MG63 (cell line): ENCODE measurements around the gene GPR21. TPM values are rescaled to one million over a fixed set of nuclear protein-coding genes. Genes with fewer than 3 reads are reported as not detected.
A peak's percentile ranks its signal among the peaks of the same experiment; 100 is the strongest.

Source experiments
- DNase-seq: peaks from one replicate; pipeline ENCODE4 v3.0.0-alpha.2; 2020
- H3K27me3 ChIP-seq: fragments of 250-450 bp; sonication (Bioruptor Pico); 2 replicates; pipeline ENCODE4 v1.5.1; 2020; ENCODE audit warnings: mild to moderate bottlenecking, moderate library complexity
- H3K36me3 ChIP-seq: fragments of 250-450 bp; sonication (Bioruptor Pico); 2 replicates; pipeline ENCODE4 v1.5.1; 2020; ENCODE audit warnings: mild to moderate bottlenecking, moderate library complexity
- H3K4me3 ChIP-seq: fragments of 250-450 bp; sonication (Bioruptor Pico); 2 replicates; pipeline ENCODE4 v1.5.1; 2020; ENCODE audit warnings: mild to moderate bottlenecking, moderate library complexity
- H3K9me3 ChIP-seq: fragments of 250-450 bp; sonication (Bioruptor Pico); 2 replicates; pipeline ENCODE4 v1.5.1; 2020; ENCODE audit warnings: mild to moderate bottlenecking, moderate library complexity
- total RNA-seq: library from RNA; depleted of rRNA; stranded (reverse); fragments of >200 nt; shearing (Covaris generic); gene quantifications from 2 replicates; pipeline ENCODE4 v1.2.3, GENCODE V29; 2014; ENCODE audit warnings: low replicate concordance; rRNA removed

GPR21 gene
- not detected in 2 replicates for total RNA-seq

- Histone ChIP-seq H3K9me3 (no peaks in the 10 kb centered on the region), H3K4me3 (no peak within 1 kb of the TSS), H3K27me3 (no peaks in the 10 kb centered on the region), H3K36me3 (peaks cover 11% of the 10 kb centered on the region)
- no peak for DNase-seq
These were observed at the start of gene GPR21 for GRCh38 chr9:123033352-123033751. TSS of gene GPR21 (plus strand) at chr9:123033667. CDS start at chr9:123034567, 900 bp downstream.

- Histone ChIP-seq H3K36me3 (peaks cover 20% of the 10 kb centered on the region), H3K4me3 (no peak overlapping the region), H3K9me3 (no peaks in the 10 kb centered on the region), H3K27me3 (no peaks in the 10 kb centered on the region)
- DNase-seq = no peak
These were observed 47.5 kb upstream of the GPR21 start for GRCh38 chr9:122986010-122986409.

GRCh38 chr9:122988141-122988540, 45.3 kb upstream of the GPR21 start:
- H3K9me3 ChIP-seq = no peaks in the 10 kb centered on the region
- DNase-seq = no peak
- no peaks in the 10 kb centered on the region for H3K27me3 ChIP-seq
- peaks cover 20% of the 10 kb centered on the region for H3K36me3 ChIP-seq
- H3K4me3 ChIP-seq = no peak overlapping the region

- H3K9me3 ChIP-seq = no peaks in the 10 kb centered on the region
- peaks cover 20% of the 10 kb centered on the region for H3K36me3 ChIP-seq
- DNase-seq = no peak
- H3K27me3 ChIP-seq = no peaks in the 10 kb centered on the region
- no peak overlapping the region for H3K4me3 ChIP-seq
These were observed 44.4 kb upstream of the GPR21 start for GRCh38 chr9:122988920-122989621.

- DNase-seq = peak; percentile 74
- Histone ChIP-seq H3K27me3 (no peaks in the 10 kb centered on the region), H3K9me3 (no peaks in the 10 kb centered on the region), H3K4me3 (no peak overlapping the region), H3K36me3 (peaks cover 25% of the 10 kb centered on the region)
These were observed 42.1 kb upstream of the GPR21 start for GRCh38 chr9:122991370-122991830.

- no peaks in the 10 kb centered on the region for H3K9me3 ChIP-seq
- peaks cover 23% of the 10 kb centered on the region for H3K36me3 ChIP-seq
- DNase-seq = no peak
- no peaks in the 10 kb centered on the region for H3K27me3 ChIP-seq
- no peak overlapping the region for H3K4me3 ChIP-seq
These were observed 36.9 kb upstream of the GPR21 start for GRCh38 chr9:122996586-122996985.

GRCh38 chr9:122998448-122998847, 35.0 kb upstream of the GPR21 start:
- Histone ChIP-seq H3K36me3 (peaks cover 23% of the 10 kb centered on the region), H3K27me3 (no peaks in the 10 kb centered on the region), H3K4me3 (no peak overlapping the region), H3K9me3 (no peaks in the 10 kb centered on the region)
- no peak for DNase-seq

GRCh38 chr9:123000371-123001068, 32.9 kb upstream of the GPR21 start:
- H3K4me3 ChIP-seq = no peak overlapping the region
- H3K9me3 ChIP-seq = no peaks in the 10 kb centered on the region
- DNase-seq = no peak
- H3K27me3 ChIP-seq = no peaks in the 10 kb centered on the region
- H3K36me3 ChIP-seq = peaks cover 27% of the 10 kb centered on the region

GRCh38 chr9:123002754-123003153, 30.7 kb upstream of the GPR21 start:
- DNase-seq = no peak
- H3K9me3 ChIP-seq = no peaks in the 10 kb centered on the region
- no peaks in the 10 kb centered on the region for H3K27me3 ChIP-seq
- H3K4me3 ChIP-seq = no peak overlapping the region
- peaks cover 10% of the 10 kb centered on the region for H3K36me3 ChIP-seq

GRCh38 chr9:123003466-123003865, 30.0 kb upstream of the GPR21 start:
- DNase-seq = no peak
- H3K9me3 ChIP-seq = no peaks in the 10 kb centered on the region
- H3K36me3 ChIP-seq = peaks cover 8% of the 10 kb centered on the region
- H3K4me3 ChIP-seq = no peak overlapping the region
- H3K27me3 ChIP-seq = no peaks in the 10 kb centered on the region

GRCh38 chr9:123005964-123006363, 27.5 kb upstream of the GPR21 start:
- Histone ChIP-seq H3K9me3 (no peaks in the 10 kb centered on the region), H3K27me3 (no peaks in the 10 kb centered on the region), H3K4me3 (no peak overlapping the region), H3K36me3 (peaks cover 11% of the 10 kb centered on the region)
- DNase-seq = no peak

GRCh38 chr9:123007269-123007668, 26.2 kb upstream of the GPR21 start:
- Histone ChIP-seq H3K4me3 (no peak overlapping the region), H3K36me3 (peaks cover 19% of the 10 kb centered on the region), H3K9me3 (no peaks in the 10 kb centered on the region), H3K27me3 (no peaks in the 10 kb centered on the region)
- no peak for DNase-seq

- no peak for DNase-seq
- peaks cover 29% of the 10 kb centered on the region for H3K36me3 ChIP-seq
- no peaks in the 10 kb centered on the region for H3K9me3 ChIP-seq
- no peaks in the 10 kb centered on the region for H3K27me3 ChIP-seq
- H3K4me3 ChIP-seq = no peak overlapping the region
These were observed 24.6 kb upstream of the GPR21 start for GRCh38 chr9:123008909-123009308.

- H3K36me3 ChIP-seq = peaks cover 47% of the 10 kb centered on the region
- H3K4me3 ChIP-seq = no peak overlapping the region
- no peak for DNase-seq
- no peaks in the 10 kb centered on the region for H3K27me3 ChIP-seq
- no peaks in the 10 kb centered on the region for H3K9me3 ChIP-seq
These were observed 22.1 kb upstream of the GPR21 start for GRCh38 chr9:123011380-123011779.

- H3K9me3 ChIP-seq = no peaks in the 10 kb centered on the region
- H3K36me3 ChIP-seq = peaks cover 52% of the 10 kb centered on the region
- no peaks in the 10 kb centered on the region for H3K27me3 ChIP-seq
- no peak overlapping the region for H3K4me3 ChIP-seq
- DNase-seq = no peak
These were observed 21.5 kb upstream of the GPR21 start for GRCh38 chr9:123011878-123012528.

GRCh38 chr9:123016631-123017030, 16.8 kb upstream of the GPR21 start:
- peaks cover 49% of the 10 kb centered on the region for H3K36me3 ChIP-seq
- no peaks in the 10 kb centered on the region for H3K9me3 ChIP-seq
- H3K4me3 ChIP-seq = no peak overlapping the region
- no peak for DNase-seq
- H3K27me3 ChIP-seq = no peaks in the 10 kb centered on the region

- DNase-seq = no peak
- no peaks in the 10 kb centered on the region for H3K27me3 ChIP-seq
- H3K4me3 ChIP-seq = no peak overlapping the region
- H3K36me3 ChIP-seq = peaks cover 25% of the 10 kb centered on the region
- no peaks in the 10 kb centered on the region for H3K9me3 ChIP-seq
These were observed 12.7 kb upstream of the GPR21 start for GRCh38 chr9:123020796-123021195.
